Measurements from ENCODE around the gene DCAF17.

- no peak for TF ChIP-seq EZH2 (IDR thresholded peaks at IDR 0.05; ENCODE audit: borderline replicate concordance, low read length)
- TF ChIP-seq CTCF (conservative IDR thresholded peaks at IDR 0.05 in 1 of 2, IDR thresholded peaks at IDR 0.05 in 1 of 2; ENCODE audit: extremely low read depth in 1 of 2, insufficient read depth in 1 of 2, low read depth in 1 of 2, low read length in 2 of 2): no peak
Measured at GRCh38 chr2:171393487-171393886, 40.5 kb upstream of the DCAF17 start.
